MCF 10A (cell line): ENCODE measurements around the gene ZNF611. TPM values are rescaled to one million over a fixed set of nuclear protein-coding genes. Genes with fewer than 3 reads are reported as not detected.
"Not testable (repeated sequence)": the region's sequence is repeated elsewhere in the genome, so short reads cannot be mapped to it uniquely, and the experiment has no call there.

Experiments
- BruUV-seq: library from RNA; stranded (reverse); fragments of 400-500 nt; replicated peaks from 2 replicates; lab custom pipeline; 2021; lab: Mats Ljungman, UMichigan
- CTCF ChIA-PET: fragments of 300-600 bp; sonication (Branson Sonifier 250); formaldehyde crosslinking; extraction: SDS; loops from one replicate; lab custom pipeline; 2021; ENCODE audit warnings: antibody characterized with exemption, inconsistent platforms; lab: Yijun Ruan, JAX
- POLR2A ChIA-PET: fragments of 300-600, 350-650 bp; sonication (Branson Sonifier 250); formaldehyde crosslinking; extraction: SDS; loops from one replicate; lab custom pipeline; 2020; ENCODE audit warnings: antibody characterized with exemption, inconsistent platforms; lab: Yijun Ruan, JAX
- DNase-seq: peaks from one replicate; pipeline ENCODE4 v3.0.0-alpha.2; 2018; ENCODE audit not compliant: unreplicated experiment
- H3K27ac Mint-ChIP-seq: one replicate; pipeline ENCODE4 v1.8.0; 2022; ENCODE audit warnings: mild to moderate bottlenecking, low read depth, mixed read lengths; ENCODE audit not compliant: unreplicated experiment
- H3K27me3 Mint-ChIP-seq: one replicate; pipeline ENCODE4 v1.8.0; 2022; ENCODE audit warnings: mixed read lengths; ENCODE audit not compliant: insufficient read depth, unreplicated experiment
- H3K36me3 Mint-ChIP-seq: one replicate; pipeline ENCODE4 v1.8.0; 2022; ENCODE audit warnings: mild to moderate bottlenecking, moderate library complexity, mixed read lengths; ENCODE audit not compliant: insufficient read depth, unreplicated experiment
- H3K4me1 Mint-ChIP-seq: one replicate; pipeline ENCODE4 v1.8.0; 2022; ENCODE audit warnings: mixed read lengths; ENCODE audit not compliant: insufficient read depth, unreplicated experiment
- H3K4me3 Mint-ChIP-seq: one replicate; pipeline ENCODE4 v1.8.0; 2022; ENCODE audit warnings: mild to moderate bottlenecking, moderate library complexity, mixed read lengths; ENCODE audit not compliant: unreplicated experiment
- H3K9me3 Mint-ChIP-seq: one replicate; pipeline ENCODE4 v1.8.0; 2022; ENCODE audit warnings: mixed read lengths; ENCODE audit not compliant: unreplicated experiment
- CTCF ChIP-seq: fragments of 200-600 bp; IDR thresholded peaks from one replicate; pipeline ENCODE4 v1.8.0; 2022; ENCODE audit warnings: antibody characterized with exemption, mild to moderate bottlenecking; ENCODE audit not compliant: unreplicated experiment
- intact Hi-C: fragments of 100-400 bp; cut with micrococcal nuclease; formaldehyde crosslinking; loops from 2 replicates; pipeline ENCODE4 v1.14.1; 2022
- total RNA-seq: library from RNA; stranded (reverse); gene quantifications from 2 replicates; pipeline ENCODE4 v1.2.3, GENCODE V29; 2022

ZNF611 gene
- total RNA-seq, 1 experiment from 2014 or later = 12.6 TPM

- H3K36me3 Mint-ChIP-seq = peaks cover 49% of the 10 kb centered on the region
- H3K9me3 Mint-ChIP-seq = peaks cover 24% of the 10 kb centered on the region
- POLR2A ChIA-PET = no interaction called here
- no peak for TF ChIP-seq CTCF
- CTCF ChIA-PET = no interaction called here
- no peak overlapping the region for H3K27ac Mint-ChIP-seq
- no TSS peak for BruUV-seq
- no peak overlapping the region for H3K4me3 Mint-ChIP-seq
- no peaks in the 10 kb centered on the region for H3K4me1 Mint-ChIP-seq
- no peaks in the 10 kb centered on the region for H3K27me3 Mint-ChIP-seq
- intact Hi-C loops = no loop called here
- DNase-seq = no peak
Observed at GRCh38 chr19:52703917-52704316, 30.9 kb downstream of the ZNF611 start.

GRCh38 chr19:52700673-52701072, 34.2 kb downstream of the ZNF611 start:
- BruUV-seq = no TSS peak
- no peak for TF ChIP-seq CTCF
- no peak overlapping the region for H3K4me3 Mint-ChIP-seq
- no peaks in the 10 kb centered on the region for H3K27me3 Mint-ChIP-seq
- ChIA-PET POLR2A (no interaction called here), CTCF (interaction anchor here (0.6 kb wide), 1 partner anchor 139 kb away, joined by 3 read pairs; no protein-coding TSS in a partner anchor)
- DNase-seq = no peak
- intact Hi-C loops = no loop called here
- no peak overlapping the region for H3K27ac Mint-ChIP-seq
- H3K36me3 Mint-ChIP-seq = peaks cover 18% of the 10 kb centered on the region
- no peaks in the 10 kb centered on the region for H3K4me1 Mint-ChIP-seq
- peaks cover 22% of the 10 kb centered on the region for H3K9me3 Mint-ChIP-seq

GRCh38 chr19:52699555-52699954, 35.3 kb downstream of the ZNF611 start:
- H3K27me3 Mint-ChIP-seq, H3K4me1 Mint-ChIP-seq, BruUV-seq, H3K36me3 Mint-ChIP-seq, DNase-seq, intact Hi-C loops, H3K27ac Mint-ChIP-seq, POLR2A ChIA-PET, H3K4me3 Mint-ChIP-seq: not testable (repeated sequence)
- peaks cover 11% of the 10 kb centered on the region for H3K9me3 Mint-ChIP-seq
- CTCF ChIA-PET = interaction anchor here (0.6 kb wide), 1 partner anchor 611 kb away, joined by 3 read pairs; no protein-coding TSS in a partner anchor

- Mint-ChIP-seq H3K27ac (no peak overlapping the region), H3K4me1 (peaks cover 3% of the 10 kb centered on the region), H3K9me3 (peaks cover 7% of the 10 kb centered on the region), H3K4me3 (no peak overlapping the region), H3K36me3 (peaks cover 10% of the 10 kb centered on the region), H3K27me3 (no peaks in the 10 kb centered on the region)
- intact Hi-C loops = no loop called here
- DNase-seq = no peak
- ChIA-PET POLR2A (no interaction called here), CTCF (interaction anchor here (0.6 kb wide), 2 partner anchors 60 to 675 kb away, joined by 4 to 5 read pairs; no protein-coding TSS in a partner anchor)
- no TSS peak for BruUV-seq
- no peak for TF ChIP-seq CTCF
Observed at GRCh38 chr19:52695996-52696395, 38.8 kb downstream of the ZNF611 start.
